GM12874 (cell line): ENCODE measurements around the gene POU2F2.

ENCODE experiments used
- TF ChIP-seq, protein P1 (sequence below): IDR thresholded peaks from 2 replicates; pipeline ENCODE4 v1.5.1; 2011; ENCODE audit warnings: low read depth, mild to moderate bottlenecking, control low read depth, low read length, moderate library complexity; ENCODE audit not compliant: insufficient read depth

Gene POU2F2

DNA sequence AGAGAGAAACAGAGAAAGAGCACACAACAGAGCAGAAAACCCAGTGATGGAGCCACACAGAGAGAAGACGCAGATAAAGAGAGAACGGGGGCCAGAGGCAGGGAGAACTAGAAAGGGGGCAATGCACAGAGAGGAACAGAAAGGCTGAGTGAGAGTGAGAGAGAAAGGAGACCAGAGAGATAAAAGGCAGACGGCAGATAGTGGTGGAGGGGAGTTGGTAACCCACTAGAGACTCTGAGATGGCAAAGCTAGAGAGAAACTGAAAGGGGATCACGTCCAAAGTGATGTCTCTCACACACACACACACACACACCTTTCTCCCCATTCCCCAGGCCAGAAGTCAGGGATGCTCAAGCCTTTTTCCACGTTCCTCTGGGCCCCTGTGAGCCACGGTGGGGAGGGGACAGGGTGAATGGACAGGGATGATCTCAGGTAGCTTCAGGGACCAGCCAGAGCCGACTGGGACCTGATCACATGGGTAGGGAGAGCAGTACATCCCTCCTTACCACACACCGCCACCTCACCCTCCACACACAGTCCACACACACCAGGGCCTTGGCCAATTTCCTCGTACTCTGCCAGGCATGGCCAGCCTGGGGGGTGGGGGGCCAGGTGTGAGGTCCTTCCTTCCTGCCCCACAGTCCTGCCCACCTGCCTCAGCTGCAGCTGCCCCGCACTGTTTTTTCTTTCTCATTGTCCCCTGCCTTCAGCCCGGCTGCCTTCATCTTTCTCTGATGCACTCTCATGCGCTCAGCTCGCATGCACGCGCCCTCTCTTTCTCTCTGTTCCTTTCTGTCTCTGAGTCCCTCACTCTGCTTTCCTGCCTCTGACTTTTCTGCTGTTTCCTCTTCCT is 22.5 kb upstream of the POU2F2 start:
- TF ChIP-seq, protein P1, sequence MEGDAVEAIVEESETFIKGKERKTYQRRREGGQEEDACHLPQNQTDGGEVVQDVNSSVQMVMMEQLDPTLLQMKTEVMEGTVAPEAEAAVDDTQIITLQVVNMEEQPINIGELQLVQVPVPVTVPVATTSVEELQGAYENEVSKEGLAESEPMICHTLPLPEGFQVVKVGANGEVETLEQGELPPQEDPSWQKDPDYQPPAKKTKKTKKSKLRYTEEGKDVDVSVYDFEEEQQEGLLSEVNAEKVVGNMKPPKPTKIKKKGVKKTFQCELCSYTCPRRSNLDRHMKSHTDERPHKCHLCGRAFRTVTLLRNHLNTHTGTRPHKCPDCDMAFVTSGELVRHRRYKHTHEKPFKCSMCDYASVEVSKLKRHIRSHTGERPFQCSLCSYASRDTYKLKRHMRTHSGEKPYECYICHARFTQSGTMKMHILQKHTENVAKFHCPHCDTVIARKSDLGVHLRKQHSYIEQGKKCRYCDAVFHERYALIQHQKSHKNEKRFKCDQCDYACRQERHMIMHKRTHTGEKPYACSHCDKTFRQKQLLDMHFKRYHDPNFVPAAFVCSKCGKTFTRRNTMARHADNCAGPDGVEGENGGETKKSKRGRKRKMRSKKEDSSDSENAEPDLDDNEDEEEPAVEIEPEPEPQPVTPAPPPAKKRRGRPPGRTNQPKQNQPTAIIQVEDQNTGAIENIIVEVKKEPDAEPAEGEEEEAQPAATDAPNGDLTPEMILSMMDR, result no peak

DNA sequence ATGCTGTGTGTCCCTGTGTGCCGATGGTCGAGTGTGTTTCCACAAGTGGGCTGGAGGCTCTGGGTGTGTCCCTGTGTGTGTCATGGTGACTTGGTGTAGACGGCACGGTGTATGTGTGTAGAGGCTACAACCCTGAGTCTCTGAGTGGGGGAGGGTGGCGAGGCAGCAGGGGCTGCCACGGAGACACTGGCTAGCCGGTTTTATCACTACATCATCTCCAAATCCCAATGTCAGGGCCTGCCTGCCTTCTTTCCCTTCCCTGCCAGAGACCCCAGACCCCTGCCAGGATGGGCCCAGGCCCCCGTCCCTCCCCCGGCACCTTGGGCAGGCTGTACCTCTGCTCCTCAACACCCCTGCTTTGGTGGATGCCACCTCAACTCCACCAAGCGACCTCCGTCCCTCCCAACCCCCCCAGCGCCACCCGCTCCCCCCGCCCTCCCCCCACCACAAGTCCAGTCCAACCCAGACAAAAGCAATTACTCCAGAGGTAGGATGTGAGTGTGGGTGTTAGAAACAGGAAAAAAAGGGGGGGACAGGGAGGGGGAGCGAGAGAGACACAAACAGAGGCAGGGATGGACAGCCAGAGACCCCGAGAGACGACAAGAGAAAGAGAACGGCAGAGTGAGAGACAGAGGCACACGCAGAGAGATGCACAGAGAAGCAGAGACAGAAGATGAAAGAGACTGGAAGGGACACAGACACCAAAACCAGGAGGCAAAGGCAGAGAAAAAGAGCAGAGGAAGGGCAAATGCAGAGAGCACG is 21.6 kb upstream of the POU2F2 start:
- TF ChIP-seq, protein P1, result no peak

DNA sequence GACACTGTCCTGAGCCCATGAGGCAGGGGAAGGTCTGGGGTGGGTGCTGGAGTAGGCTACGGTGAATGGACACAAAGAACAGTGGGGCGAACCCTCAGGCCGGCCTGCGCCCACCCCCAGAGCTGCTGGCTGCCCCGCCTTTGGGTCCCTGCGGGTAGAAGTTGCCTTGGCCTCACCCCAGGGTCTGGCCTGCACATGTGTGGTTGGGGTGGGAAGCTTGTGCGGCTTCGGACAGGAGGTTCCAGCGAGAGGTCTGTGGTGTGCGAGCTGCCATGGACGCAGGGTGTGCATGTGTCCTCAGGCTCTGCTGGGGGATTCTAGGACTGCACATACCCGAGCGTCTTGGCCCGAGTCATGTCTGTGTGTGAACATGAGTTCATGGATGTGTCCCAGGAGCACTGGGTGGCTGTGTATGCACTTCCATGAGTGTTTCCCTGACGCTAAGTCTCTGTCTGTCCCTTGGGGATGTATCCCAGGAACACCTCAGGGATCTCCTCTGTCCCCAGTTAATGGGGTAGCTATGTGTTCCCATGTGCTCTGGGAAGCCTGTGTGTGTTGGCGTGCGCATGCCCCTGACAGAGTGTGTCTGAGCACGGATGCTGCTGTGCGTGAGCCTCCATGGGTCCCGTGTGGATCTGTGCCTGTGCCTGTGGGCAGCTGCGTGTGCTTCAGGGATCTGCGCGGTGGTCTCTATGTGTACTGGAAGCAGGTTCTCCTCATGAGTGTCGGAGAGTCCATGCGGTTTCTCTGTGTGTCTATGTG is 20.8 kb upstream of the POU2F2 start:
- TF ChIP-seq, protein P1, result no peak

DNA sequence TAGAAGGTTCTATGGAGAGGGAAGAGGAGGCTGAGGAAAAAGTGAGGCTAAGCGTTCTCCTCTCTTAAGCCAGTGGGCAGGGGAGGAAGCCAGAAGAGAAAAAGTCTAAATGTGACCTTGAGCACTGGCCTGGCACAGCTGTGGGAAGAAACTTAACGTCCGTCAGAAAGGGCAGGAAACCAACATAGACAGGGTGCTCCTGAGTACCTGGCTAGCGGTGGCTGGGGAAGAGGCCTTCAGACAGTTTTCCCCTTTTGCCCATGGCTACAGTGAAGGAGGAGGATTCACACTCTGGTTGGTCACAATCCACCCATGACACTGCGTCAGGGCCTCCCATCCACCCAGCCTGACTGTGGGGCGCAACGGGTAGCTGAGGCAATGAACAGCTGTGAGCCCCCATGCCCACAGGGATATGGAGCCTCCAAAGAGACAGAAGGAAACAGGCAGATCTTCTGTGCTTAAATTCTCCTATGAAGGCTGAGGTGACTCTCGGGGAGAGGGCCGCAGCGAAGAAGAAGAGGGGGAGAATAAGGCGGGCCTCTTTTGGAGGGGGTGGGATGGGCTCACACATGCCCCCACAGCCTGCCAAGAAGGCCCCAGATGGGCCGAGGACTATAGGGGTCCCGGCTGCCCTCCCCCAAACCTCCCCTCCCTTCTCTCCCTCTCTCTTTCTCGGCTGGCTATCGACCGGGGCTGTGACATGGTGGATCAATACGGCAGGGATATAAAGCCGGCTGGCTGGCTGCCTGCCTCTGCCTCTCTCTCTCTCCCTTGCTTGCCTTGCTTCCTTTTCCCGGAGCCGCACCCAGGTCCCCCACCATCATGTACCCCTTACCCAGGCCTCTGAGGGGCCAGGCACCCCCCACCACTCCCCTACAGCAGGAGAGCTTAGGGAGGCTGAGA is 19.8 kb upstream of the POU2F2 start:
- TF ChIP-seq, protein P1, result no peak

DNA sequence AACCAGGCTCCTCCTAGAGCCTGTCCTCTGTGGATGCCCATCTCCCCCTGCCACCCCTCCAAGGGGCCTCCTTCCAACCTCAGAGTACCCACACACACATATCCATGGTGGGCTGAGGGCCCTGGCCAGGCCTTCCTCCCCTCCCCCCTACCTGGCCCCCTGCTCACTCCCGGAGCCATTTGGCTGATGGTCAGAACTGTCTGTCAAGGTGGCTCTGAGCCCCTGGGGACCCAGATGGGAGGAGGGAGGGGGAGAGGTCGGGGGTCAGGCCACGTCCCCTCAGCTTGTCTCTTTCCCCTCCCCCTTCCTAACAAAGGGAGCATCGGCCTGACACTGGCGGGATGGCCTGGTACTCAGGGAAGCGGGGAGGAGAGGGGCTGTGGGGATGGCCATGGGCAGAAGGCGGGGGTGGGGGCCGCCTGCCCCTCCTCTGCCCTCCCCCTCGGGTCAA is 18.7 kb upstream of the POU2F2 start:
- TF ChIP-seq, protein P1, result no peak

DNA sequence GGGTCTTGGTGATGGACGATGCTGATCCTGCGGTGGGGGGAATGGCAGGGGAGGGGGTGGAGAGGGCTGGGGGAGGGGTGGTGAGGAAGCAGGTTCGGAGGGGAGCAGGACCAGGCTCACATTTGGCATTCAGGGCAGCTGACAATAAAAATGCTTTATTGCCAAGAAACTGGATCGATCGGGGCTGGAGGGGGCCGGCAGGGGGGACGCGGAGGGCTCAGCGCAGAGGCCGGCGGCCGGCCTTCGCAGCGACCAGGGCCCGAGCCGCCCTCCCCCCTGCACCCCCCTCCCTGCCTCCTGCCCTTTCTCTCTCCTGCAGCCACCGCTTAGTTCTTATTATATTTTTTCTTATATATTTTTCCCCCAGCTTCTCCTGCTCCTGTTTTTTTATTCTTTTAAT is 18.1 kb upstream of the POU2F2 start:
- TF ChIP-seq, protein P1, result no peak
